A673 (cell line): ENCODE measurements around the gene ERAL1.

Experiments
- CTCF ChIP-seq: fragments of 300-800, 200-600 bp; sonication (generic); conservative IDR thresholded peaks from 2 replicates; pipeline ENCODE4 v1.5.1; 2017; ENCODE audit warnings: low read depth, mild to moderate bottlenecking, antibody characterized with exemption, low read length, moderate library complexity, mixed read lengths
- EZH2 ChIP-seq: fragments of 200-600 bp; sonication (generic); IDR thresholded peaks from 2 replicates; pipeline ENCODE4 v1.6.1; 2017; ENCODE audit warnings: borderline replicate concordance, low read depth, mild to moderate bottlenecking, mixed read lengths, antibody characterized with exemption, low read length; ENCODE audit not compliant: poor library complexity, severe bottlenecking

- TF ChIP-seq EZH2 = no peak
- no peak for TF ChIP-seq CTCF
These were observed 12.9 kb upstream of the ERAL1 start for GRCh38 chr17:28841901-28842281.
